Endodermal cell (in vitro differentiated cells): ENCODE measurements around the gene SFRP2. TPM values are rescaled to one million over a fixed set of nuclear protein-coding genes. Genes with fewer than 3 reads are reported as not detected.

Experiments
- DNase-seq: peaks from one replicate; pipeline ENCODE4 v3.0.0-alpha.2; 2017
- H3K27ac ChIP-seq: 2 replicates; pipeline ENCODE4 v1.5.1; 2013; ENCODE audit warnings: mild to moderate bottlenecking, low read depth, low read length, moderate library complexity
- H3K27me3 ChIP-seq: 2 replicates; pipeline ENCODE4 v1.6.1; 2013; ENCODE audit warnings: mild to moderate bottlenecking, low read length, moderate library complexity; ENCODE audit not compliant: insufficient read depth, control insufficient read depth, poor library complexity, severe bottlenecking
- H3K36me3 ChIP-seq: 2 replicates; pipeline ENCODE4 v1.7.0; 2013; ENCODE audit warnings: mild to moderate bottlenecking, low read length, moderate library complexity; ENCODE audit not compliant: control insufficient read depth, insufficient read depth
- H3K4me1 ChIP-seq: one replicate; pipeline ENCODE4 v1.7.0; 2013; ENCODE audit warnings: low read length; ENCODE audit not compliant: control insufficient read depth, insufficient read depth
- H3K4me3 ChIP-seq: 2 replicates; pipeline ENCODE4 v1.5.1; 2013; ENCODE audit warnings: mild to moderate bottlenecking, low read length, moderate library complexity
- H3K9ac ChIP-seq: 2 replicates; pipeline ENCODE4 v1.6.1; 2013; ENCODE audit warnings: mild to moderate bottlenecking, low read length, moderate library complexity; ENCODE audit not compliant: poor library complexity, severe bottlenecking; ENCODE audit errors: extremely low read depth
- H3K9me3 ChIP-seq: 2 replicates; pipeline ENCODE4 v1.6.1; 2013; ENCODE audit warnings: mild to moderate bottlenecking, low read length, moderate library complexity; ENCODE audit not compliant: control insufficient read depth
- H3K27ac Mint-ChIP-seq: 2 replicates; pipeline ENCODE4 v1.8.0; 2020; ENCODE audit warnings: mixed read lengths
- H3K27me3 Mint-ChIP-seq: 2 replicates; pipeline ENCODE4 v1.8.0; 2021; ENCODE audit warnings: mild to moderate bottlenecking, mixed read lengths; ENCODE audit not compliant: insufficient read depth
- H3K36me3 Mint-ChIP-seq: 2 replicates; pipeline ENCODE4 v1.8.0; 2020; ENCODE audit warnings: low read depth, mixed read lengths
- H3K4me1 Mint-ChIP-seq: 2 replicates; pipeline ENCODE4 v1.8.0; 2020; ENCODE audit warnings: mixed read lengths
- H3K4me3 Mint-ChIP-seq: 2 replicates; pipeline ENCODE4 v1.8.0; 2020; ENCODE audit warnings: mild to moderate bottlenecking, moderate library complexity, mixed read lengths
- H3K9me3 Mint-ChIP-seq: 2 replicates; pipeline ENCODE4 v1.8.0; 2020; ENCODE audit warnings: mild to moderate bottlenecking, mixed read lengths
- WGBS, 2 experiments: methylation state at CpG; one replicate each; pipeline versions ENCODE4 v1.1.5 to v1.1.7; 2013; ENCODE audit warnings: missing lambda C conversion rate in 2 of 2, mixed read lengths in 1 of 2; ENCODE audit not compliant: insufficient coverage in 1 of 2, insufficient read length in 1 of 2; 5-methylcytosine and 5-hydroxymethylcytosine counted together
- total RNA-seq, 2 donors: library from RNA; stranded (reverse); fragmentation: NEBNext Ultra II Directional in 1 of 2; extraction: Animal tissue kit (Norgen Biotek cat#: 25700) in 1 of 2; gene quantifications; 2 replicates in 1 of 2; 3 replicates in 1 of 2; pipeline ENCODE4 v1.2.1, GENCODE V29; 2021
- TF ChIP-seq, protein P1 (sequence below): fragments of 200-600 bp; sonication (generic); conservative IDR thresholded peaks from 2 replicates; pipeline ENCODE4 v1.5.0; 2021; ENCODE audit warnings: antibody characterized with exemption, mild to moderate bottlenecking

SFRP2 gene
- total RNA-seq, 2 donors from 2014 or later = 5.3 to 69.1 TPM

DNA sequence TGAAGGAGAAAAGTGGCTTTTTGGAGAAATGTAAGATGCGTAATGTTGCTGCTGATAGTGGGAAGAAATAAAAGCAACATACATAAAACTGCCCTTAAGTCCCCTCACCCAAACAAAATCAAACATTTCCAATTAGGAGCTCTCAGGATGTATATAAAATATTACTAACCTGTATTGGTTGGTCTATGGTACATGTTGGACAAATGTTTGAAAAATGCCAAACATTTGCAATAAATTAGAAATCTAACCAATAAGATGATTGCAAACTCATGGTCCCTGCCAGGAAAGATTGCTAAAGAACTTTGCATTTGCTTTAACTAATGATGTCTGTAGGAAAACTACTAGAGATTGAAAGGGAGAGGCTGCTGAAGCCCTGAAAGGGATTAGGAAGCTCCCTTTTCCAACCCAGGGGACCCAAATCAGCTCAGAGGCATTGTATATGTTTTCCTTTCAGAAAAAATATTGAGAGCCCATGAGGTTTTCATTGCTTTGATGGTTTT is 1.8 kb downstream of the SFRP2 start:
- H3K27me3 Mint-ChIP-seq = peaks cover 44% of the 10 kb centered on the region
- H3K9me3 Mint-ChIP-seq = no peaks in the 10 kb centered on the region
- TF ChIP-seq, protein P1, sequence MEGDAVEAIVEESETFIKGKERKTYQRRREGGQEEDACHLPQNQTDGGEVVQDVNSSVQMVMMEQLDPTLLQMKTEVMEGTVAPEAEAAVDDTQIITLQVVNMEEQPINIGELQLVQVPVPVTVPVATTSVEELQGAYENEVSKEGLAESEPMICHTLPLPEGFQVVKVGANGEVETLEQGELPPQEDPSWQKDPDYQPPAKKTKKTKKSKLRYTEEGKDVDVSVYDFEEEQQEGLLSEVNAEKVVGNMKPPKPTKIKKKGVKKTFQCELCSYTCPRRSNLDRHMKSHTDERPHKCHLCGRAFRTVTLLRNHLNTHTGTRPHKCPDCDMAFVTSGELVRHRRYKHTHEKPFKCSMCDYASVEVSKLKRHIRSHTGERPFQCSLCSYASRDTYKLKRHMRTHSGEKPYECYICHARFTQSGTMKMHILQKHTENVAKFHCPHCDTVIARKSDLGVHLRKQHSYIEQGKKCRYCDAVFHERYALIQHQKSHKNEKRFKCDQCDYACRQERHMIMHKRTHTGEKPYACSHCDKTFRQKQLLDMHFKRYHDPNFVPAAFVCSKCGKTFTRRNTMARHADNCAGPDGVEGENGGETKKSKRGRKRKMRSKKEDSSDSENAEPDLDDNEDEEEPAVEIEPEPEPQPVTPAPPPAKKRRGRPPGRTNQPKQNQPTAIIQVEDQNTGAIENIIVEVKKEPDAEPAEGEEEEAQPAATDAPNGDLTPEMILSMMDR = no peak
- DNase-seq = no peak
- peaks cover 48% of the 10 kb centered on the region for H3K4me1 Mint-ChIP-seq
- Histone ChIP-seq H3K9ac (no peak overlapping the region), H3K36me3 (no peaks in the 10 kb centered on the region), H3K9me3 (no peaks in the 10 kb centered on the region), H3K4me1 (no peaks in the 10 kb centered on the region), H3K27me3 (peaks cover 53% of the 10 kb centered on the region), H3K4me3 (peak overlapping the region; percentile 73), H3K27ac (peak overlapping the region; percentile 27)
- no CpG with 5 or more reads among the region's 1 CpG for WGBS, 2 experiments
- peak overlapping the region; percentile 88 for H3K4me3 Mint-ChIP-seq
- no peaks in the 10 kb centered on the region for H3K36me3 Mint-ChIP-seq
- no peak overlapping the region for H3K27ac Mint-ChIP-seq

DNA sequence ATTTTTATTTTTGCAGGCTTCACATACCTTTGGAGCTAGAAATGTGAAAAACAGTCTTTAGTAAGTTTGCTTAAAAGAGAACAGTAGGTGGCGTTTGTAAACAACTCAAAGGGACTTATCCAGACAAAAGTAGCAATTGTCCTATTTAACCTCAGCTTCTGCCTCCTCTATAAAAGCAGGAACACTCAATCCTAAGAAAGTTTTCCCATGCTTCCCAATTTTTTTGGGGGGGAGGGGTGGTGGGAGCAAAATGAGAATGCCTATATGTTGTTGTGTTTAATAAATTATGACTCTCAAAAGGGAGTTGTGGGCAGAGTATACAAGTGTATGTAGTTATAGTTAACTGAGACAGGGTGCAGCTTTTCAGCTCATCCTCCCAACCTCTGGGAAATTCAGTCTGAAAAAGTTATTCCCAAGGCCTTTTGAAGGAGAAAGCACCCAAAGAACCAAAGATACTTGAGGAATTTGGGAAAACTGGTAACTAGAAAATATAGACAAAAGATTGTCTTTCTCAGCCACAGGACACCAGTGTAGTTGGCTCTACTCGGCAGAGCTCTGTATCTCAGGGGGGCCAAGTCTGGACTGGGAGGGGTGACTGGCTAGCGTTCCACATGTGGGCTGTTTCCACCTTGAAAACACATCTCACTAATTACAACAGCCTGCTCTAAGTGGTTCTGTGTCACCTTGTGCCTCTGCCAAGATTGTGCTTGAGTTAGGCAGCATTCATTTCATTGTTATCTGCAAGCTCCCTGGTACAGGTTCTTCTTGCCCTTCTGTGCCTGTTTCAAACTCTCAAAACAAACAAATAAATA is 2.8 kb downstream of the SFRP2 start:
- H3K4me1 Mint-ChIP-seq = peaks cover 45% of the 10 kb centered on the region
- Histone ChIP-seq H3K9ac (no peak overlapping the region), H3K9me3 (no peaks in the 10 kb centered on the region), H3K27ac (no peak overlapping the region), H3K36me3 (no peaks in the 10 kb centered on the region), H3K27me3 (peaks cover 43% of the 10 kb centered on the region), H3K4me3 (peak overlapping the region; percentile 3), H3K4me1 (no peaks in the 10 kb centered on the region)
- DNase-seq = peak; percentile 53
- peak overlapping the region; percentile 49 for H3K27ac Mint-ChIP-seq
- H3K36me3 Mint-ChIP-seq = no peaks in the 10 kb centered on the region
- TF ChIP-seq, protein P1 = peak; percentile 73
- H3K4me3 Mint-ChIP-seq = peak overlapping the region; percentile 88
- H3K9me3 Mint-ChIP-seq = no peaks in the 10 kb centered on the region
- H3K27me3 Mint-ChIP-seq = peaks cover 34% of the 10 kb centered on the region
- WGBS, 2 experiments = 16% methylated on average over 3 of the region's 3 CpGs; no CpG with 5 or more reads in 1 of the 2 experiments

DNA sequence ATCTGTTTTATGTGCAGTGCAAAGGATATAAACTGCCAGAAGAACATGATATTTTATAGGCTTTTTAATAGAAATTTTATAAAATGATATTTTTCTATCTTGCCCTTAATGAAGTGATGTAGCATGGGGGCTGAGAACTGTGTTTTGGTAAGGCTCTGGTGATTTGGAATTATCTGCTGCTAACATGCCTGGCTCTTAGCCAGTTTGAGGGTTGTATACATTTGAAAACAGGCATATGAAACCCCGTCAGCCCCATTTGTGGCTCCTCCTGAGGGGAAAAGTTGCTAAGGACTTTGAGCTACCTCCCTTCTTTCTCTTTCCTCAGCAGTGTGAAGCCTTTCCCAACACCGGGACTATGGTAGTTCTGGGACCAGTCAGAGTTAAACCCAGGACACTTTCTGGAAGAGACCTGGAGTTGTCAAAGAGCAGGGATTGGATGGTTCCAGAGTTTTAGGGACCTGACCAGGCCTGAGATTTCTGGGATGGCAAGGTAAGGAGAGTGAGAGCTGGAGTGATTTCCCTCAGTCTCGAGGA is 4.7 kb downstream of the SFRP2 start:
- Histone ChIP-seq H3K27me3 (peaks cover 25% of the 10 kb centered on the region), H3K27ac (no peak overlapping the region), H3K36me3 (no peaks in the 10 kb centered on the region), H3K9me3 (no peaks in the 10 kb centered on the region), H3K4me1 (no peaks in the 10 kb centered on the region), H3K4me3 (no peak overlapping the region), H3K9ac (no peak overlapping the region)
- 92 to 93% methylated on average over 2 to 3 of the region's 3 CpGs for WGBS, 2 experiments
- Mint-ChIP-seq H3K9me3 (no peaks in the 10 kb centered on the region), H3K4me3 (no peak overlapping the region), H3K4me1 (peaks cover 35% of the 10 kb centered on the region), H3K27ac (no peak overlapping the region), H3K27me3 (peaks cover 18% of the 10 kb centered on the region), H3K36me3 (no peaks in the 10 kb centered on the region)
- TF ChIP-seq, protein P1 = no peak
- DNase-seq = no peak
